ENCODE data around the gene PCDHGA1. TPM values are rescaled to one million over a fixed set of nuclear protein-coding genes. Genes with fewer than 3 reads are reported as not detected.

The PCDHGA1 gene
- total RNA-seq, 1 experiment from 2014 or later = 0.63 TPM

- Histone ChIP-seq H2BK120ac (ENCODE audit: low read depth, low read length, poor library complexity, severe bottlenecking) (no peak within 1 kb of the TSS), H4K20me1 (ENCODE audit: control insufficient read depth, insufficient read depth, insufficient read length) (no peaks in the 10 kb centered on the region), H3K27ac (ENCODE audit: insufficient read length, low read depth, low read length) (peak within 1 kb of the TSS; percentile 35), H3K27me3 (ENCODE audit: insufficient read depth, low read length) (no peaks in the 10 kb centered on the region), H2BK12ac (ENCODE audit: insufficient read length, low read depth, low read length) (no peak within 1 kb of the TSS), H3K14ac (ENCODE audit: insufficient read depth, low read length) (peak within 1 kb of the TSS; percentile 98), H3K9ac (ENCODE audit: extremely low read depth, insufficient read length, low read length) (peak within 1 kb of the TSS; percentile 98), H2AK5ac (ENCODE audit: insufficient read length, low read length) (peak within 1 kb of the TSS; percentile 88), H4K8ac (replicated peaks; ENCODE audit: insufficient read length, low read depth, low read length) (no peak within 1 kb of the TSS), H3K79me2 (ENCODE audit: insufficient read depth, low read length) (peaks cover 6% of the 10 kb centered on the region; the same call in 1 of the 2 replicates), H3K56ac (ENCODE audit: insufficient read length, low read depth, low read length) (no peak within 1 kb of the TSS), H4K91ac (ENCODE audit: insufficient read length, low read depth, low read length) (no peak within 1 kb of the TSS), H3K9me3 (ENCODE audit: control insufficient read depth, low read depth, low read length) (peaks cover 22% of the 10 kb centered on the region), H3T11ph (ENCODE audit: low read length) (peak within 1 kb of the TSS; percentile 83), H3K4me2 (ENCODE audit: insufficient read depth, insufficient read length, low read length) (peak within 1 kb of the TSS; percentile 100), H3K79me1 (ENCODE audit: insufficient read depth, low read depth, low read length, poor library complexity, severe bottlenecking) (peaks cover 2% of the 10 kb centered on the region), H2BK20ac (ENCODE audit: low read depth, low read length, poor library complexity, severe bottlenecking) (no peak within 1 kb of the TSS), H3K23me2 (ENCODE audit: insufficient read length, low read depth, low read length, poor library complexity, severe bottlenecking) (peaks cover 3% of the 10 kb centered on the region), H3K4me1 (ENCODE audit: insufficient read depth, low read length) (no peaks in the 10 kb centered on the region), H3K18ac (ENCODE audit: insufficient read length, low read depth, low read length) (peak within 1 kb of the TSS; percentile 98), H3K4ac (ENCODE audit: low read depth, low read length) (no peak within 1 kb of the TSS; the same call in 1 of the 2 replicates), H3K23ac (ENCODE audit: insufficient read length, low read depth, low read length) (no peak within 1 kb of the TSS), H4K5ac (ENCODE audit: insufficient read length, low read depth, low read length) (peak within 1 kb of the TSS; percentile 81), H2BK5ac (ENCODE audit: insufficient read length, low read length) (peak within 1 kb of the TSS; percentile 15), H2AFZ (ENCODE audit: low read length) (peak within 1 kb of the TSS; percentile 79), H2BK15ac (ENCODE audit: low read depth, low read length) (no peak within 1 kb of the TSS)
- WGBS (ENCODE audit: extremely low coverage, insufficient read length, low lambda C conversion rate) = no CpG with 5 or more reads among the region's 67 CpGs
- peaks cover 46 to 50% (median 49%) of the 10 kb centered on the region in 3 experiments for H3K36me3 Mint-ChIP-seq (ENCODE audit: insufficient read depth in 1 of 3, low read depth in 3 of 3)
- H3K4me1 Mint-ChIP-seq = peaks cover 9 to 15% of the 10 kb centered on the region in 2 experiments; a peak in 3 of 4 replicates
- peak within 1 kb of the TSS; percentile 97 to 98 for H3K4me3 Mint-ChIP-seq
- DNase-seq = peak; percentile 92
- TF ChIP-seq CTCF (conservative IDR thresholded peaks at IDR 0.05) = peak; percentile 88
- H3K27me3 Mint-ChIP-seq (ENCODE audit: low read depth) = peaks cover 1% of the 10 kb centered on the region
- peak within 1 kb of the TSS; percentile 99 to 100 (median 99) for H3K27ac Mint-ChIP-seq
- peaks cover 39 to 73% of the 10 kb centered on the region in 2 experiments for H3K9me3 Mint-ChIP-seq
Observed at GRCh38 chr5:141320225-141321169, 9.8 kb upstream of the PCDHGA1 start, which contains the start of gene TAF7. Gene TAF7, minus strand, starts transcription at chr5:141320784. Its CDS starts 740 bp downstream, at chr5:141320044.
